ENCODE results near the gene GMPPB. TPM values are rescaled to one million over a fixed set of nuclear protein-coding genes. Genes with fewer than 3 reads are reported as not detected.

The GMPPB gene
- total RNA-seq, 3 donors from 2014 or later: 17.4 to 40.0 (median 21.2) TPM

GRCh38 chr3:49732597-49732996 is 8.8 kb upstream of the GMPPB start:
- no peak for TF ChIP-seq POLR2A (IDR thresholded peaks at IDR 0.05)
- Histone ChIP-seq H3K27ac (no peak overlapping the region), H3K4me1 (no peaks in the 10 kb centered on the region), H3K27me3 (no peaks in the 10 kb centered on the region), H3K4me3 (no peak overlapping the region), H3K9me3 (no peaks in the 10 kb centered on the region), H3K36me3 (no peaks in the 10 kb centered on the region)
- intact Hi-C loops (cut with DNase I; ENCODE audit: low total_unique reads): no loop called here
- no peak for DNase-seq (ENCODE audit: low spot score in 2 of 2)

DNA sequence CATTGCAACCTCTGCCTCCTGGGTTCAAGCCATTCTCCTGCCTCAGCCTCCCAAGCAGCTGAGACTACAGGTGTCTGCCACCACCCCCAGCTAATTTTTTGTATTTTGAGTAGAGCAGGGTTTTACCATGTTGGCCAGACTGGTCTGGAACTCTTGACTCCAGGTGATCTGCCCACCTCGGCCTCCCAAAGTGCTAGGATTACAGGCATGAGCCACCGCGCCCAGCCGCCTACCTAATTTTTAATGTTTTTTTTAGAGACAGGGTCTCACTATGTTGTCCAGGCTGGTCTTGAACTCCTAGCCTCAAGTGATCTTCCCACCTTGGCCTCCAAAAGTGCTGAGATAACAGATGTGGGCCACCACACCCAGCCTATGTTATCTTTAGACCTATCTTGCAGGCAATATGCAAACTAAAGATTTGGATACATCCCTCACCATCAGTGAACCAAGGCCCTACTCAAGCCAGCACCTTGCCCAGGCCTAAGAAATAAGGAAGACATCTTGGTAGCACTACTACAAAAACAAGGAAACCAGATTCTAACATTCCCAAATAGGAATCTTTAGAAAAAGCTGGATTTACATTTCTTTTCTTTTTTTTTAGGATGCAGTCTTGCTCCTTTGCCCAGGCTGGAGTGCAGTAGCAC is 6.3 kb upstream of the GMPPB start:
- DNase-seq (ENCODE audit: low spot score in 2 of 2): no peak
- no peaks in the 10 kb centered on the region for H3K27me3 ChIP-seq
- no peaks in the 10 kb centered on the region for H3K4me1 ChIP-seq
- H3K27ac ChIP-seq: no peak overlapping the region
- intact Hi-C loops (cut with DNase I; ENCODE audit: low total_unique reads): loop anchor here (5.0 kb wide), 1 partner anchor 1113 kb away; no protein-coding TSS in a partner anchor
- no peaks in the 10 kb centered on the region for H3K9me3 ChIP-seq
- no peaks in the 10 kb centered on the region for H3K36me3 ChIP-seq
- H3K4me3 ChIP-seq: no peak overlapping the region
- TF ChIP-seq POLR2A (IDR thresholded peaks at IDR 0.05) (no peak), POLR2AphosphoS5 (IDR thresholded peaks at IDR 0.05) (no peak)
- TF ChIP-seq, protein P1, sequence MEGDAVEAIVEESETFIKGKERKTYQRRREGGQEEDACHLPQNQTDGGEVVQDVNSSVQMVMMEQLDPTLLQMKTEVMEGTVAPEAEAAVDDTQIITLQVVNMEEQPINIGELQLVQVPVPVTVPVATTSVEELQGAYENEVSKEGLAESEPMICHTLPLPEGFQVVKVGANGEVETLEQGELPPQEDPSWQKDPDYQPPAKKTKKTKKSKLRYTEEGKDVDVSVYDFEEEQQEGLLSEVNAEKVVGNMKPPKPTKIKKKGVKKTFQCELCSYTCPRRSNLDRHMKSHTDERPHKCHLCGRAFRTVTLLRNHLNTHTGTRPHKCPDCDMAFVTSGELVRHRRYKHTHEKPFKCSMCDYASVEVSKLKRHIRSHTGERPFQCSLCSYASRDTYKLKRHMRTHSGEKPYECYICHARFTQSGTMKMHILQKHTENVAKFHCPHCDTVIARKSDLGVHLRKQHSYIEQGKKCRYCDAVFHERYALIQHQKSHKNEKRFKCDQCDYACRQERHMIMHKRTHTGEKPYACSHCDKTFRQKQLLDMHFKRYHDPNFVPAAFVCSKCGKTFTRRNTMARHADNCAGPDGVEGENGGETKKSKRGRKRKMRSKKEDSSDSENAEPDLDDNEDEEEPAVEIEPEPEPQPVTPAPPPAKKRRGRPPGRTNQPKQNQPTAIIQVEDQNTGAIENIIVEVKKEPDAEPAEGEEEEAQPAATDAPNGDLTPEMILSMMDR (IDR thresholded peaks at IDR 0.05): no peak

DNA sequence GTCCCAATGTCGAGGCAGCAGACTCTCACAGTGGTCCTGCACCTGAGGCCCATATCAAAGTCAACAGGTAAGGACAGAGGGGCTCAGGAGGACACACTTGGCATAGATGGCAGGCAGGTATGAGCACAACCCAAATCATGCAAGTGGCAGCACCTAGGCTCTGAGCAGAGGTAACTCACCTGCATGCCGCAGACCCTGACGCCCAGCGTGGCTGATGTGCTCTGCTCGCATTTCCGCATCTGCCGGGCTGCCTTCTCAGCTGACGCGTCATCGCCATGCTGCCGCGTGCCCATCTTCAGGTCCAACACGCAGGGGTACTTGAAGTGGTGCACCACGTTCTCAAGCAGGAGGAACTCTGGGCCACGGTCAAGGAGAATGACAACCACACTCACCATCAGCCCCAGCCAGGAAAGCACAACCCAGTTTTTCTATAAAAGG is 4.2 kb upstream of the GMPPB start:
- Histone ChIP-seq H3K4me3 (no peak overlapping the region), H3K9me3 (no peaks in the 10 kb centered on the region), H3K4me1 (peaks cover 3 to 4% of the 10 kb centered on the region in 2 donors), H3K36me3 (no peaks in the 10 kb centered on the region), H3K27ac (no peak overlapping the region), H3K27me3 (no peaks in the 10 kb centered on the region)
- TF ChIP-seq, protein P1 (IDR thresholded peaks at IDR 0.05): no peak
- TF ChIP-seq POLR2AphosphoS5 (IDR thresholded peaks at IDR 0.05): no peak
- intact Hi-C loops (cut with DNase I; ENCODE audit: low total_unique reads): loop anchor here (5.0 kb wide), 1 partner anchor 1111 kb away; no protein-coding TSS in a partner anchor
- DNase-seq (ENCODE audit: low spot score in 2 of 2): no peak

- TF ChIP-seq, protein P1 (IDR thresholded peaks at IDR 0.05): no peak
- no peak for TF ChIP-seq POLR2AphosphoS5 (IDR thresholded peaks at IDR 0.05)
- TF ChIP-seq POLR2A (IDR thresholded peaks at IDR 0.05): no peak
- Histone ChIP-seq H3K9me3 (no peaks in the 10 kb centered on the region), H3K4me1 (peaks cover 9% of the 10 kb centered on the region in 2 donors), H3K27me3 (no peaks in the 10 kb centered on the region), H3K36me3 (no peaks in the 10 kb centered on the region), H3K27ac (no peak overlapping the region), H3K4me3 (no peak overlapping the region)
- DNase-seq (ENCODE audit: low spot score in 2 of 2): no peak
- intact Hi-C loops (cut with DNase I; ENCODE audit: low total_unique reads): loop anchor here (5.0 kb wide), 1 partner anchor 1110 kb away; no protein-coding TSS in a partner anchor
Observed at GRCh38 chr3:49727154-49727923, 3.6 kb upstream of the GMPPB start.

- Histone ChIP-seq H3K9me3 (no peaks in the 10 kb centered on the region), H3K36me3 (no peaks in the 10 kb centered on the region), H3K27me3 (no peaks in the 10 kb centered on the region), H3K4me1 (peaks cover 9 to 10% of the 10 kb centered on the region in 2 donors), H3K27ac (peak overlapping the region in 1 of 2 donors; percentile 30), H3K4me3 (no peak overlapping the region)
- intact Hi-C loops (cut with DNase I; ENCODE audit: low total_unique reads): loop anchor here (5.0 kb wide), 1 partner anchor 1109 kb away; no protein-coding TSS in a partner anchor
- no peak for DNase-seq (ENCODE audit: low spot score in 2 of 2)
- TF ChIP-seq POLR2A (IDR thresholded peaks at IDR 0.05): no peak
- no peak for TF ChIP-seq POLR2AphosphoS5 (IDR thresholded peaks at IDR 0.05)
- TF ChIP-seq, protein P1 (IDR thresholded peaks at IDR 0.05): no peak
Observed at GRCh38 chr3:49725906-49726681, 2.3 kb upstream of the GMPPB start.
